ENCODE measurements around the gene RAB39A. TPM values are rescaled to one million over a fixed set of nuclear protein-coding genes. Genes with fewer than 3 reads are reported as not detected.
"Not testable (repeated sequence)": the region's sequence is repeated elsewhere in the genome, so short reads cannot be mapped to it uniquely, and the experiment has no call there.

Gene RAB39A
- total RNA-seq, 2 donors from 2014 or later = 0.22 to 0.71 TPM

DNA sequence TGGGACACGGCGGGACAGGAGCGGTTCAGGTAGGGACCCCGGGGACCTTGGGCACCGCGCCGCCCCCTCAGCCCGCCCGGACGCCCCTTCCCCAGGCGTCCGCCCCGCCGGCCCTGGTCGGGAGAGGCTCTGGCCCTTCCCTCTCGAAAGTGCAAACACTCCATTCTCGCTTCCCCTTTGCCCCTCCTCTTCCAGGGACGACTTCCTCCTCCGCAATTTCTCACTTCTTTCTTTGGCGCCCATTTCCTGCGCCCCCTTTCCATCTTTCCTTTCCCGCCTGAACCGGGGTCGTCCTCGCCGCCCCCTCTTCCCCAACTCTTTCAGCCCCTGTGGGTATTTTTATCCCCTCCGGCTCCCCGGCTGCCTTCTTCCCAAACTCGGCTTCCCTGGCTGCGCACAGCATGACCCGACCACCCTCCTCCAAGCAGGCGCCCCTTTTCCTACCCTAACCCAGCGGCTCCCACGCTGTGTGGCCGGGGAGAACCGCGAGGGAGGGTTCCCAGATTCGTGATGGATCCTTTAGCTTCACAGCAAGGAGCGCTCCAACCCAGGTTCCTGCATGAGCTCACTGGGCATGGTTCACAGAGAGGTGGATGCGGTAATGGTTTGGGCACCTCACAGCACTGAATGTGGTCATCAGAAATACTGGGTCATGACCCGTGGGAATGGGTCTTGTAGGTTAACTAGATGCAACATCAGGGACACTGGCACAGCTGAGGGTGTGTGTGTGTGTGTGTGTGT is 689 bp downstream of the RAB39A start:
- no peak for DNase-seq (ENCODE audit: low spot score)
- H3K4me1 ChIP-seq = peaks cover 0 to 17% of the 10 kb centered on the region in 2 donors
- TF ChIP-seq, protein P1, sequence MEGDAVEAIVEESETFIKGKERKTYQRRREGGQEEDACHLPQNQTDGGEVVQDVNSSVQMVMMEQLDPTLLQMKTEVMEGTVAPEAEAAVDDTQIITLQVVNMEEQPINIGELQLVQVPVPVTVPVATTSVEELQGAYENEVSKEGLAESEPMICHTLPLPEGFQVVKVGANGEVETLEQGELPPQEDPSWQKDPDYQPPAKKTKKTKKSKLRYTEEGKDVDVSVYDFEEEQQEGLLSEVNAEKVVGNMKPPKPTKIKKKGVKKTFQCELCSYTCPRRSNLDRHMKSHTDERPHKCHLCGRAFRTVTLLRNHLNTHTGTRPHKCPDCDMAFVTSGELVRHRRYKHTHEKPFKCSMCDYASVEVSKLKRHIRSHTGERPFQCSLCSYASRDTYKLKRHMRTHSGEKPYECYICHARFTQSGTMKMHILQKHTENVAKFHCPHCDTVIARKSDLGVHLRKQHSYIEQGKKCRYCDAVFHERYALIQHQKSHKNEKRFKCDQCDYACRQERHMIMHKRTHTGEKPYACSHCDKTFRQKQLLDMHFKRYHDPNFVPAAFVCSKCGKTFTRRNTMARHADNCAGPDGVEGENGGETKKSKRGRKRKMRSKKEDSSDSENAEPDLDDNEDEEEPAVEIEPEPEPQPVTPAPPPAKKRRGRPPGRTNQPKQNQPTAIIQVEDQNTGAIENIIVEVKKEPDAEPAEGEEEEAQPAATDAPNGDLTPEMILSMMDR (IDR thresholded peaks at IDR 0.05) = no peak
- no peaks in the 10 kb centered on the region for H3K36me3 ChIP-seq
- H3K27me3 ChIP-seq = peaks cover 8 to 16% of the 10 kb centered on the region in 2 donors
- H3K4me3 ChIP-seq = peak overlapping the region; percentile 26 to 44
- no peaks in the 10 kb centered on the region for H3K9me3 ChIP-seq
- H3K27ac ChIP-seq = peak overlapping the region in 1 of 2 donors; percentile 53

GRCh38 chr11:107929611-107930200 is 1.5 kb downstream of the RAB39A start:
- H3K27me3 ChIP-seq = peaks cover 8 to 16% of the 10 kb centered on the region in 2 donors

DNA sequence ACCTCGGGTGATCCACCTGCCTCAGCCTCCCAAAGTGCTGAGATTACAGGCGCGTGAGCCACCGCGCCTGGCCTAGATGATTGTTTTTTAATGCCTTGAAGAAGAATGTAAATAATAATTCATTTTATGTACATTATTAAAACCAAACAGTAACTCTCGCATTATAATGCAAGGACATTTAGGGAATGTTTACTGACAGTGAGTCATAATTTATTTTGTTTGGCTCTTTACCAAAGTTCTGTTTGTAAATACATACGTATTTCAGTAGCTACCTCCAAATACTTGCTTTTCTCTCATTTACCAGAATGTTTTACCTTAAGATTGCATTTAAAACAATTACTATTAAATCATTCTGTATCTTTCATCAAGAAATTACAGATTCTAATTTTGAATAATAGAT is 3.0 kb downstream of the RAB39A start:
- DNase-seq (ENCODE audit: low spot score) = no peak
- H3K27me3 ChIP-seq = peaks cover 8 to 16% of the 10 kb centered on the region in 2 donors

More at GRCh38 chr11:107929611-107930200, 1.5 kb downstream of the RAB39A start:
- Histone ChIP-seq H3K27ac (no peak overlapping the region), H3K4me1 (peaks cover 0 to 17% of the 10 kb centered on the region in 2 donors), H3K9me3 (no peaks in the 10 kb centered on the region), H3K4me3 (peak overlapping the region in 1 of 2 donors; percentile 44), H3K36me3 (no peaks in the 10 kb centered on the region)
- TF ChIP-seq, protein P1 (IDR thresholded peaks at IDR 0.05) = no peak
- no peak for DNase-seq (ENCODE audit: low spot score)

GRCh38 chr11:107947904-107948303 is 19.7 kb downstream of the RAB39A start:
- Histone ChIP-seq H3K4me3 (no peak overlapping the region), H3K27me3 (no peaks in the 10 kb centered on the region), H3K4me1 (no peaks in the 10 kb centered on the region), H3K36me3 (no peaks in the 10 kb centered on the region), H3K9me3 (no peaks in the 10 kb centered on the region), H3K27ac (no peak overlapping the region)
- DNase-seq (ENCODE audit: low spot score) = no peak
- TF ChIP-seq, protein P1 (IDR thresholded peaks at IDR 0.05) = no peak

More for the DNA sequence above, 3.0 kb downstream of the RAB39A start:
- Histone ChIP-seq H3K4me1 (peaks cover 0 to 17% of the 10 kb centered on the region in 2 donors), H3K4me3 (no peak overlapping the region), H3K9me3 (no peaks in the 10 kb centered on the region), H3K36me3 (no peaks in the 10 kb centered on the region), H3K27ac (no peak overlapping the region)
- TF ChIP-seq, protein P1 (IDR thresholded peaks at IDR 0.05) = no peak

DNA sequence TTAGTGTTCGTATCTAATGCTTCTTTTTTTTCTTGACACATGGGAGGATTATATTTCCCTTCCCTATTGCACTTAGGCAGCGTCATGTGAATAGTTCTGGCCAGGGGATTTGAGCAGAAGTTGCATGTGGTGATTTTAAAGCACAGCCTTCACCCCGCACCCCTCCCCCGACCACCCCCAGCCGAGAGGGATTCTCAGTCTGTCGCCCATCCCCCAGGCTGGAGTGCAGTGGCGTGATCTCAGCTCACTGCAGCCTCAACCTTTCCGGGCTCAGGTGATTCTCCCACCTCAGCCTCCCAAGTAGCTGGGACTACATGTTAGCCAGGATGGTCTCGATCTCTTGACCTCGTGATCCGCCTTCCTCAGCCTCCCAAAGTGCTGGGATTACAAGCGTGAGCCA is 20.1 kb downstream of the RAB39A start:
- not testable (repeated sequence) for H3K27me3 ChIP-seq; DNase-seq (ENCODE audit: low spot score); H3K36me3 ChIP-seq; H3K27ac ChIP-seq; H3K9me3 ChIP-seq; H3K4me1 ChIP-seq; H3K4me3 ChIP-seq

DNA sequence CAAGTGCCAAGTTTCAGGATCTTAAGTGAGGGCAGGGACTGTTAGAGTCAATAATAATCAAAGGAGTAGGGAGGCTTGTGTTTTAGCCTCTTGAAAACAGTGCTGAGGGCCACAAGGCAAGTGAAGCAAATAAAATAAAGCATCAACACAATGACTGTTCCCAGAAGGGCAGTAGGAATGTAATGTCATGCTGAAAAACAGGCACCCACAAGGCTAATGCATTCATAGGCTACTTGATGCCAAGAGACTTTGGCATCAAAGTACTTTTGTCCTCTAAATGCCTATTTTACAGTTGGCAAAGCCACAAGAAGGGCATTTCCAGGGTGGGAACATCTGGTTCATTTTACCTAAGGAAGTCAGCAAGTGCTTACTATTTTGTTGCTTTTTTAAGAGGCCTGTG is 22.9 kb downstream of the RAB39A start:
- Histone ChIP-seq H3K27ac (no peak overlapping the region), H3K27me3 (no peaks in the 10 kb centered on the region), H3K4me1 (no peaks in the 10 kb centered on the region), H3K9me3 (no peaks in the 10 kb centered on the region), H3K4me3 (no peak overlapping the region), H3K36me3 (no peaks in the 10 kb centered on the region)
- TF ChIP-seq, protein P1 (IDR thresholded peaks at IDR 0.05) = no peak
- no peak for DNase-seq (ENCODE audit: low spot score)
